Stomach smooth muscle (tissue), 2 donors: ENCODE measurements around the gene RAD51D.
"Not testable (repeated sequence)": the region's sequence is repeated elsewhere in the genome, so short reads cannot be mapped to it uniquely, and the experiment has no call there.

ENCODE experiments used
- H3K27ac ChIP-seq: one replicate; pipeline ENCODE4 v1.7.0; 2013; ENCODE audit warnings: mild to moderate bottlenecking, low read length, inconsistent platforms
- H3K27me3 ChIP-seq, 2 donors: one replicate each; pipeline ENCODE4 v1.7.0; 2013; ENCODE audit warnings: low read length in 2 of 2; ENCODE audit not compliant: insufficient read depth in 2 of 2, control insufficient read depth in 1 of 2
- H3K36me3 ChIP-seq, 2 donors: one replicate each; pipeline ENCODE4 v1.7.0; 2013; ENCODE audit warnings: low read length in 2 of 2; ENCODE audit not compliant: control insufficient read depth in 2 of 2, insufficient read depth in 2 of 2
- H3K4me1 ChIP-seq: one replicate; pipeline ENCODE4 v1.7.0; 2013; ENCODE audit warnings: low read length; ENCODE audit not compliant: control insufficient read depth, insufficient read depth
- H3K4me3 ChIP-seq, 2 donors: one replicate each; pipeline ENCODE4 v1.7.0; 2013; ENCODE audit warnings: low read length in 2 of 2
- H3K9ac ChIP-seq, 2 donors: one replicate each; pipeline ENCODE4 v1.7.0; 2013; ENCODE audit warnings: low read length in 2 of 2, mild to moderate bottlenecking in 1 of 2
- H3K9me3 ChIP-seq, 2 donors: one replicate each; pipeline ENCODE4 v1.7.0; 2013; ENCODE audit warnings: low read length in 2 of 2; ENCODE audit not compliant: control insufficient read depth in 2 of 2
- donor health status: healthy.
- donor health status: Pancreatic carcinoma.

The RAD51D gene

GRCh38 chr17:35155246-35155645, 35.6 kb upstream of the RAD51D start:
- Histone ChIP-seq H3K9me3 (no peaks in the 10 kb centered on the region), H3K4me1 (no peaks in the 10 kb centered on the region), H3K27me3 (peaks cover 0 to 2% of the 10 kb centered on the region in 2 donors), H3K4me3 (no peak overlapping the region), H3K27ac (no peak overlapping the region), H3K36me3 (no peaks in the 10 kb centered on the region), H3K9ac (no peak overlapping the region)

- Histone ChIP-seq H3K4me1 (no peaks in the 10 kb centered on the region), H3K27me3 (peaks cover 0 to 2% of the 10 kb centered on the region in 2 donors), H3K4me3 (no peak overlapping the region), H3K36me3 (no peaks in the 10 kb centered on the region), H3K9me3 (no peaks in the 10 kb centered on the region), H3K9ac (no peak overlapping the region), H3K27ac (no peak overlapping the region)
Measured at GRCh38 chr17:35154196-35155165, 34.8 kb upstream of the RAD51D start.

- no peak overlapping the region for H3K4me3 ChIP-seq
- peaks cover 0 to 2% of the 10 kb centered on the region in 2 donors for H3K27me3 ChIP-seq
- H3K27ac ChIP-seq, result no peak overlapping the region
- H3K4me1 ChIP-seq, result peaks cover 2% of the 10 kb centered on the region
- H3K9ac ChIP-seq, result no peak overlapping the region
- H3K9me3 ChIP-seq, result no peaks in the 10 kb centered on the region
- H3K36me3 ChIP-seq, result no peaks in the 10 kb centered on the region
Measured at GRCh38 chr17:35152421-35153140, 32.9 kb upstream of the RAD51D start.

GRCh38 chr17:35151080-35151479, 31.4 kb upstream of the RAD51D start:
- H3K9me3 ChIP-seq, H3K36me3 ChIP-seq, H3K27ac ChIP-seq: not testable (repeated sequence)

GRCh38 chr17:35149941-35150340, 30.3 kb upstream of the RAD51D start:
- Histone ChIP-seq H3K27ac (no peak overlapping the region), H3K27me3 (peaks cover 0 to 2% of the 10 kb centered on the region in 2 donors), H3K4me3 (no peak overlapping the region), H3K9me3 (no peaks in the 10 kb centered on the region), H3K4me1 (peaks cover 6% of the 10 kb centered on the region), H3K9ac (no peak overlapping the region), H3K36me3 (no peaks in the 10 kb centered on the region)

More at GRCh38 chr17:35151080-35151479, 31.4 kb upstream of the RAD51D start:
- H3K27me3 ChIP-seq, H3K4me3 ChIP-seq, H3K9ac ChIP-seq, H3K4me1 ChIP-seq: not testable (repeated sequence)

GRCh38 chr17:35148144-35148543, 28.5 kb upstream of the RAD51D start:
- H3K4me3 ChIP-seq, result no peak overlapping the region
- peaks cover 6% of the 10 kb centered on the region for H3K4me1 ChIP-seq
- H3K36me3 ChIP-seq, result no peaks in the 10 kb centered on the region
- H3K9me3 ChIP-seq, result no peaks in the 10 kb centered on the region
- peaks cover 0 to 2% of the 10 kb centered on the region in 2 donors for H3K27me3 ChIP-seq
- no peak overlapping the region for H3K9ac ChIP-seq
- no peak overlapping the region for H3K27ac ChIP-seq

GRCh38 chr17:35147375-35147905, 27.8 kb upstream of the RAD51D start, which contains the start of gene UNC45B:
Gene UNC45B (plus strand): TSS chr17:35147817. CDS start chr17:35148264, 447 bp downstream.
- Histone ChIP-seq H3K27ac (peak within 1 kb of the TSS; percentile 11), H3K36me3 (no peaks in the 10 kb centered on the region), H3K4me1 (peaks cover 6% of the 10 kb centered on the region), H3K27me3 (no peaks in the 10 kb centered on the region), H3K9ac (no peak within 1 kb of the TSS), H3K9me3 (no peaks in the 10 kb centered on the region), H3K4me3 (no peak within 1 kb of the TSS)

- no peaks in the 10 kb centered on the region for H3K9me3 ChIP-seq
- no peak overlapping the region for H3K27ac ChIP-seq
- no peak overlapping the region for H3K9ac ChIP-seq
- H3K36me3 ChIP-seq, result no peaks in the 10 kb centered on the region
- no peak overlapping the region for H3K4me3 ChIP-seq
- H3K27me3 ChIP-seq, result no peaks in the 10 kb centered on the region
- H3K4me1 ChIP-seq, result peaks cover 10% of the 10 kb centered on the region
Measured at GRCh38 chr17:35146214-35146833, 26.7 kb upstream of the RAD51D start.

GRCh38 chr17:35144840-35145239, 25.2 kb upstream of the RAD51D start:
- no peaks in the 10 kb centered on the region for H3K9me3 ChIP-seq
- no peak overlapping the region for H3K27ac ChIP-seq
- no peak overlapping the region for H3K9ac ChIP-seq
- H3K27me3 ChIP-seq, result no peaks in the 10 kb centered on the region
- peaks cover 14% of the 10 kb centered on the region for H3K4me1 ChIP-seq
- peaks cover 0 to under 1% of the 10 kb centered on the region in 2 donors for H3K36me3 ChIP-seq
- H3K4me3 ChIP-seq, result no peak overlapping the region

GRCh38 chr17:35142467-35142796, 22.8 kb upstream of the RAD51D start:
- Histone ChIP-seq H3K36me3 (peaks cover 9 to 15% of the 10 kb centered on the region in 2 donors), H3K27me3 (no peaks in the 10 kb centered on the region), H3K9me3 (no peaks in the 10 kb centered on the region), H3K4me3 (peak overlapping the region; percentile 85 to 96), H3K27ac (no peak overlapping the region), H3K9ac (peak overlapping the region in 1 of 2 donors; percentile 76), H3K4me1 (peaks cover 12% of the 10 kb centered on the region)
